Fibroblast of skin of left biceps (primary cell): ENCODE results near the gene LRP11.

Experiments
- DNase-seq, 2 experiments: peaks; one replicate each; pipeline ENCODE4 v3.0.0-alpha.2; 2013; ENCODE audit warnings: low read depth in 2 of 2

Gene LRP11

DNA sequence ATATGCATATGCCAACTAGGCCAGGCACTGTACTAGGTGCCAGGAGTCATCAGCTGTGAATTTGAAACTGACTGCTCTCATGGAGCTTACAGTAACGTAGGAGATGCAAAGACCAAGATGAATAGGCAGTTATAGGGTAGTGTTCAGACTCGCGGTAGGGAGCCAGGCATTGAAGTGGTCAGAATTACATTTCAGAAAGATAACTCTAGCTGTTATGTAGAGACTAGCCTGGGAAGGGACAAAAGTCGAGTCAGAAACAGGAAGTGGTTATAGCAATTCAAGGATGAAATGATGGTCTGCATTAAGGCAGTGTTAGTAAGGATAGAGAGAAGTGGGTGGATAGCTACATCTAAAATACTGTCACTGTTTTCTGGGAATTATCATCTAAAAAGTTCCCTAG, 58.0 kb downstream of the LRP11 start:
- DNase-seq = no peak

DNA sequence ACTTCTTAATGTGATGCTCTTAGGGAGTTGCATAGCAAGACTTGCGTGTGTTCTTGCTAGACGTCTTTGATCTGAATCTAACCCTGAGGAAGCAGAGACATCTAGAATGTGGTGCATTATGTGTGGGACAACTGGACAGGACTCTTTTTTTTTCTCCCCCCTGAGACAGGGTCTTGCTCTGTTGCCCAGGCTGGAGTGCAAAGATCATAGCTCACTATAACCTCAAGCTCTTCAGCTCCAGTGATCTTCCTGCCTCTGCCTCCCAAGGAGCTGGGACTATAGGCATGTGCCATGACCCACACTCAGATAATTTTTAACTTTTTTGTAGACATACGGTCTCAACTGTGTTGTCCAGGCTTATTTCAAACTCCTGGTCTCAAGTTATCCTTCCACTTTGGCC, 80.6 kb downstream of the LRP11 start:
- DNase-seq = no peak

DNA sequence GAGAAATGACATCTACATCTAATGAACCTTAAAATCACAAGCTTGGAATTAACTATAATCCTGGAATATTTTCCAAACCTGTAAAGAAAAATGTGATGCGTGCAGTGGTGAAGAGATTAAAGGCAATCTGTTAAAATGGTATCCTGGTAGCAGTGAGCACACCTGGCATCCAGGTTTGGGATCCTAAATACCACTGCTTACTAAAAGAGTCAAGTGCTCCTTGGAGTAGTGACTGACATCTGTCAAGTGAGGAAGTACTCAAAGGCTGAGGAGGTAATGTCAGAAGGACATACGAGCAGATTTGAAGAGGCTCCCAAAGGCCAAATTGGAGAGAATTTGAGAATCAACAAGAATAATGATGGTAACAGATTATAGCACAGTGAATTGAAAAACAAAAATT, 81.8 kb downstream of the LRP11 start:
- no peak for DNase-seq

DNA sequence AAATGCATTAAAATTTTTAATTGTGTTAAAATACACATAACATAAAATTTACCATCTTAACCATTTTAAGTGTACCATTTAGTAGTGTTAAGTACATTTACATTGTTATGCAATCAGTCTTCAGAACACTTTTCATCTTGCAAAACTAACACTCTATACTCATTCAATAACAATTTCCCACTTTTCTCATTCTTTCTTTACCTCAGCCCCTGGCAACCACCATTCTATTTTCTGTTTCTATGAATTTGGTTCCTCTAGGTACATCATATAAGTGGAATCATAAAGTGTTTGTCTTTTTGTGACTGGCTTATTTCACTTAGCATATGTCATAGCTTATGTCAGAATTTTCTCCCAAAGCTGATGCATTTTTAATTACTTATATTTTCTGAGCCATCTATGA, 82.4 kb downstream of the LRP11 start:
- DNase-seq = no peak

DNA sequence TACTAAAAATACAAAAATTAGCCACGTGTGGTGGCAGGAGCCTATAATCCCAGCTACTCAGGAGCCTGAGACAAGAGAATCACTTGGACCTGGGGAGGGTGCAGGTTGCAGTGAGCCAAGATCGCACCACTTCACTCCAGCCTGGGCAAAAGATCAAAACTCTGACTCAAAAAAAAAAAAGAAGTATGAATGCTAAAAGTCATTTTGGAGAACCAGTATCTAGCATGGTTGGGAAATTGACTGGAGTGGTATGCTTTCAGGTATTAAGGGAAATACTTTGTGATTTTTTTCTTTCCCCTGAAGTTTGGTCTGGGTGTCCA, 84.6 kb downstream of the LRP11 start:
- DNase-seq = no peak

DNA sequence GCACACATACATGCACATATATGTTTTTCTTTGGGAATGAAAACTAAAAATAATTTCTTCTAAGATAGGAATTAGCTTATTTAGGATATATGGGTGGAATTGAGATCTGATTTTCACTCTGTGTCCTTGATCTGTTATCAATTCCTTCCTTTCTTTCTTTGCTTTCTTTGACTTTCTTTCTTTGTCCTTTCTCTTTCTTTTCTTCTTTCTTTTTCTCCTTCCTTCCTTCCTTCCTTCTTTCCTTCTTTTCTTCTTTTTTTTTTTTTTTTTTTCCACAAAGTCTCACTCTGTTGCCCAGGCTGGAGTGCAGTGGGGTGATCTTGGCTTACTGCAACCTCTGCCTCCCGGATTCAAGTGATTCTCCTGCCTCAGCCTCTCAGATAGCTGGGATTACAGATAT, 86.5 kb downstream of the LRP11 start:
- no peak for DNase-seq

DNA sequence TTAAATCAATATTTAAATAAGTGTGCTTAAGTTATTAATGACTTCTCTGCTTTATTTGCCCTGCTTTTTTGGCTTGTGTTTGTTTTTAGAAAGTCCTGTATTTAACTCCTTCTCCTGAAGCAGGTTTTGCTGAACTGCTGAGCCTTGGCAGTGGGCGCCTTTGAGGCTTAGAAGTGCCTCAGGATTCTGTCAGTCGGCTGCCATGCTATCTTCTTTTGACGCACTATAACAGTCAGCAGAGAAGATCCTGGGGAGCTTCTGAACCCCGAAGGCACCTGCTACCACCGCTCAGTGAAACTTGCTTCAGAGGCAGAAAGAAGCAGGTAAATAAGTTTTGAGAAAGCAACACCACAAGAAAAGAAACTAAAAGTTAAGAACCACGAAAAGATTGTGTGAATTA, 92.2 kb downstream of the LRP11 start:
- DNase-seq = no peak

DNA sequence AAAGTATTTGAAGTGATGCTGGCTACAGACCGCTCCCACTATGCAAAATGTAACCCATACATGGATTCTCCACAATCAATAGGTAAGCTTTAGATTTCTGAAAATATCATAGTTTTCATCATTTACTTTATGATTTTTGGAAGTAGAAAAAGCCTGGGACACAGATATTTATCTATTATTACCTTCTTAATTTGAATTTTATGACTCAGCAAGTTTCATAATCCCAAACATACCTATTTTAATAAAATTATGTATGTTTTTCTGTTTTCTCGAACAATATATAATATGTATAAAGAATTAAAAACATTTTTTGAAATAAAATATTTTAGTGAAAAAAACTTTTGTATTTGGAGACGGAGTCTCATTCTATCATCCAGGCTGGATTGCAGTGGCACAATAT, 93.0 kb downstream of the LRP11 start:
- no peak for DNase-seq

DNA sequence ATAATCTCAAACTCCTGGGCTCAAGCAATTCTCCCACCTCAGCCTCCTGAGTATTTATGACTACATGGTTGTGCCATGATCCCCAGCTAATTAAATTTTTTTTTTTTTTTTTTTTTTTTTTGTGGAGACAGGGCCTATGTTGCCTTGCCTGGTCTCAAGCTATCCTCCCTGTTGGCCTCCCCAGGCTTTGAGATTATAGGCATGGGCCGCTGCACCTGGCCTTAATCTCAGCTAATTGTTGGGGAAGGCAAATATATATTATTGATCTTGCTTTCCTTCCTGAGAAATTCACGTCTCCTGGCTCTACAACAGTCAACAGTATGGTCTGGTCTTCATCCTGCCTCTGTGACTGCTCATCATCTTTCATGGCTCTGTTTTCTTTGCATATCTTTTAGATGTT, 94.5 kb downstream of the LRP11 start:
- no peak for DNase-seq
